GM19455 (cell line): ENCODE data around the gene RSPH1.

ENCODE experiments used
- ATAC-seq: cut with Tn5 transposase; IDR thresholded peaks from one replicate; pipeline ENCODE4 v1.9.1; 2021; ENCODE audit not compliant: unreplicated experiment

The RSPH1 gene

GRCh38 chr21:42532466-42533181, 36.6 kb upstream of the RSPH1 start:
- ATAC-seq: no peak

GRCh38 chr21:42531771-42532170, 35.7 kb upstream of the RSPH1 start:
- no peak for ATAC-seq

- no peak for ATAC-seq
Observed at GRCh38 chr21:42530167-42530518, 34.1 kb upstream of the RSPH1 start.

GRCh38 chr21:42527489-42528158, 31.6 kb upstream of the RSPH1 start:
- no peak for ATAC-seq

GRCh38 chr21:42527127-42527488, 31.1 kb upstream of the RSPH1 start:
- no peak for ATAC-seq

- no peak for ATAC-seq
Observed at GRCh38 chr21:42526379-42526727, 30.3 kb upstream of the RSPH1 start.

GRCh38 chr21:42525676-42526378, 29.8 kb upstream of the RSPH1 start:
- no peak for ATAC-seq

GRCh38 chr21:42525029-42525581, 29.1 kb upstream of the RSPH1 start:
- ATAC-seq: peak; percentile 39

GRCh38 chr21:42524341-42525028, 28.5 kb upstream of the RSPH1 start:
- peak; percentile 55 for ATAC-seq

- ATAC-seq: no peak
Observed at GRCh38 chr21:42523941-42524340, 27.9 kb upstream of the RSPH1 start.

- ATAC-seq: no peak
Observed at GRCh38 chr21:42523211-42523610, 27.2 kb upstream of the RSPH1 start.

- no peak for ATAC-seq
Observed at GRCh38 chr21:42522771-42523170, 26.7 kb upstream of the RSPH1 start.

- ATAC-seq: no peak
Observed at GRCh38 chr21:42522271-42522670, 26.2 kb upstream of the RSPH1 start.

GRCh38 chr21:42521805-42522204, 25.8 kb upstream of the RSPH1 start:
- ATAC-seq: no peak

GRCh38 chr21:42521384-42521783, 25.4 kb upstream of the RSPH1 start:
- no peak for ATAC-seq

- no peak for ATAC-seq
Observed at GRCh38 chr21:42520628-42521253, 24.7 kb upstream of the RSPH1 start.

- ATAC-seq: no peak
Observed at GRCh38 chr21:42518626-42519025, 22.6 kb upstream of the RSPH1 start.

GRCh38 chr21:42518215-42518614, 22.2 kb upstream of the RSPH1 start:
- no peak for ATAC-seq

- ATAC-seq: no peak
Observed at GRCh38 chr21:42515708-42516502, 19.9 kb upstream of the RSPH1 start.

GRCh38 chr21:42514883-42515228, 18.8 kb upstream of the RSPH1 start:
- no peak for ATAC-seq
